Measurements from ENCODE around the gene SLC25A4.

- TF ChIP-seq, protein P1, sequence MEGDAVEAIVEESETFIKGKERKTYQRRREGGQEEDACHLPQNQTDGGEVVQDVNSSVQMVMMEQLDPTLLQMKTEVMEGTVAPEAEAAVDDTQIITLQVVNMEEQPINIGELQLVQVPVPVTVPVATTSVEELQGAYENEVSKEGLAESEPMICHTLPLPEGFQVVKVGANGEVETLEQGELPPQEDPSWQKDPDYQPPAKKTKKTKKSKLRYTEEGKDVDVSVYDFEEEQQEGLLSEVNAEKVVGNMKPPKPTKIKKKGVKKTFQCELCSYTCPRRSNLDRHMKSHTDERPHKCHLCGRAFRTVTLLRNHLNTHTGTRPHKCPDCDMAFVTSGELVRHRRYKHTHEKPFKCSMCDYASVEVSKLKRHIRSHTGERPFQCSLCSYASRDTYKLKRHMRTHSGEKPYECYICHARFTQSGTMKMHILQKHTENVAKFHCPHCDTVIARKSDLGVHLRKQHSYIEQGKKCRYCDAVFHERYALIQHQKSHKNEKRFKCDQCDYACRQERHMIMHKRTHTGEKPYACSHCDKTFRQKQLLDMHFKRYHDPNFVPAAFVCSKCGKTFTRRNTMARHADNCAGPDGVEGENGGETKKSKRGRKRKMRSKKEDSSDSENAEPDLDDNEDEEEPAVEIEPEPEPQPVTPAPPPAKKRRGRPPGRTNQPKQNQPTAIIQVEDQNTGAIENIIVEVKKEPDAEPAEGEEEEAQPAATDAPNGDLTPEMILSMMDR (IDR thresholded peaks at IDR 0.05; ENCODE audit: insufficient read depth, low read depth, low read length), result no peak
- no peak for TF ChIP-seq EZH2 (IDR thresholded peaks at IDR 0.05; ENCODE audit: insufficient read depth, low read length)
These were observed 519 bp downstream of the SLC25A4 start for GRCh38 chr4:185143601-185143969.
